Measurements from ENCODE around the gene ATP2A3.

DNA sequence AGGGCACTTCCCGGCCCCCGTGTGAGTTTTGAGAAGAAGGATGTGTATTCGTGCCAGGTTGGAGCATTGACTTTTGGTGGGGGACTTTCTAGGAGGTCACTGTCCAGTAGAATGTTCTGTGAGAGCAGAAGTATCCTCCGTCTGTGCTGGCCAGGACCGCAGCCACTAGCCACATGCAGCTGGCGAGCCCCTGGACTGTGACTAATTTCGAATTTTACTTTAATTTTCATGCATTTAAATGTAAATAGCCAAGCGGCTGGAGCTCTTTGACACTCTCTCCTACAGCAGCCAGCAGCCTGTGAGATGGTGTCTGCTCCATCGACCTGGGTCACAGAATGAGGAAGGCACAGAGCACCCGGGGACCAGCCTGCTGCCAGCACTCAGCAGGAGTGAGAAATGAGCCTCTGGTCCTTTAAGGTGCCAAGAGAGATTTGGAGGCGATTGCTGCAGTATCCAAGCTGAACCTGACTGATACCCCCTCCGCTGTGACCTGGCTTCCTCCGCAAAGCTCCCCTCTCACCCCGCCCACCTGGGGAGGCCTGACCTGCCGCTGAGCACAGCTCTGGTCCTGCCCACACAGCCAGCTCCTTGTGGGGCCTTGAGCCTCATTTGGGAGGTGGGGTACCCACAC lies 7.8 kb downstream of the ATP2A3 start:
- TF ChIP-seq, protein P1, sequence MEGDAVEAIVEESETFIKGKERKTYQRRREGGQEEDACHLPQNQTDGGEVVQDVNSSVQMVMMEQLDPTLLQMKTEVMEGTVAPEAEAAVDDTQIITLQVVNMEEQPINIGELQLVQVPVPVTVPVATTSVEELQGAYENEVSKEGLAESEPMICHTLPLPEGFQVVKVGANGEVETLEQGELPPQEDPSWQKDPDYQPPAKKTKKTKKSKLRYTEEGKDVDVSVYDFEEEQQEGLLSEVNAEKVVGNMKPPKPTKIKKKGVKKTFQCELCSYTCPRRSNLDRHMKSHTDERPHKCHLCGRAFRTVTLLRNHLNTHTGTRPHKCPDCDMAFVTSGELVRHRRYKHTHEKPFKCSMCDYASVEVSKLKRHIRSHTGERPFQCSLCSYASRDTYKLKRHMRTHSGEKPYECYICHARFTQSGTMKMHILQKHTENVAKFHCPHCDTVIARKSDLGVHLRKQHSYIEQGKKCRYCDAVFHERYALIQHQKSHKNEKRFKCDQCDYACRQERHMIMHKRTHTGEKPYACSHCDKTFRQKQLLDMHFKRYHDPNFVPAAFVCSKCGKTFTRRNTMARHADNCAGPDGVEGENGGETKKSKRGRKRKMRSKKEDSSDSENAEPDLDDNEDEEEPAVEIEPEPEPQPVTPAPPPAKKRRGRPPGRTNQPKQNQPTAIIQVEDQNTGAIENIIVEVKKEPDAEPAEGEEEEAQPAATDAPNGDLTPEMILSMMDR (IDR thresholded peaks at IDR 0.05): no peak
- no peak for TF ChIP-seq POLR2A (IDR thresholded peaks at IDR 0.05)
